ENCODE results near the gene TUBD1. TPM values are rescaled to one million over a fixed set of nuclear protein-coding genes. Genes with fewer than 3 reads are reported as not detected.
"Not testable (repeated sequence)": the region's sequence is repeated elsewhere in the genome, so short reads cannot be mapped to it uniquely, and the experiment has no call there.

Gene TUBD1
- total RNA-seq (1 to 10 TPM; 7.4 to 8.5 TPM), polyA plus RNA-seq (ENCODE audit: insufficient read length in 6 of 6) (10 to 100 TPM; 16.7 to 24.2 (median 21.7) TPM)
- long read RNA-seq, donor 1, partial matches to known transcripts: 0 of 3 reads
- long read RNA-seq, donor 1, other reads (novel, unspliced or antisense): 0 of 3 reads
- long read RNA-seq, donor 2, partial matches to known transcripts: 0 of 1 reads
- long read RNA-seq, donor 2, other reads (novel, unspliced or antisense): 0 of 1 reads
- long read RNA-seq, donor 3: 0 reads
- long read RNA-seq, donor 4, partial matches to known transcripts: 0 of 6 reads
- long read RNA-seq, donor 4, other reads (novel, unspliced or antisense): 5 of 6 reads
- long read RNA-seq, donor 5: 0 reads
- long read RNA-seq, donor 6: 0 reads
- long read RNA-seq, donor 7, partial matches to known transcripts: 0 of 2 reads
- long read RNA-seq, donor 7, other reads (novel, unspliced or antisense): 0 of 2 reads
- long read RNA-seq, donor 8, partial matches to known transcripts: 0 of 4 reads
- long read RNA-seq, donor 8, other reads (novel, unspliced or antisense): 0 of 4 reads
- long read RNA-seq, donor 9: 0 reads
- long read RNA-seq, donor 10, partial matches to known transcripts: 0 of 4 reads
- long read RNA-seq, donor 10, other reads (novel, unspliced or antisense): 2 of 4 reads
- long read RNA-seq, donor 11: 0 reads
- long read RNA-seq, donor 12, partial matches to known transcripts: 0 of 5 reads
- long read RNA-seq, donor 12, other reads (novel, unspliced or antisense): 0 of 5 reads

- Histone ChIP-seq H3K4me3 (peak within 1 kb of the TSS; percentile 89 to 98), H3K27ac (peak within 1 kb of the TSS; percentile 85 to 86), H3K9me3 (no peaks in the 10 kb centered on the region), H3K4me1 (peaks cover 15 to 50% of the 10 kb centered on the region in 2 donors), H3K36me3 (peaks cover 0 to 16% of the 10 kb centered on the region in 2 donors), H3K27me3 (no peaks in the 10 kb centered on the region)
- ATAC-seq (peak; percentile 97), DNase-seq (peak; percentile 95 to 99 (median 98))
- intact Hi-C loops (cut with DNase I): no loop called here
- no peak for TF ChIP-seq CTCF (IDR thresholded peaks at IDR 0.05)
These were observed at the start of gene TUBD1, which contains the start of gene RPS6KB1 for GRCh38 chr17:59892924-59893675. Gene TUBD1, minus strand, starts transcription at chr17:59892943. Its CDS starts 1,941 bp downstream, at chr17:59891002. Gene RPS6KB1, plus strand, starts transcription at chr17:59893121. Its CDS starts 64 bp downstream, at chr17:59893185.

DNA sequence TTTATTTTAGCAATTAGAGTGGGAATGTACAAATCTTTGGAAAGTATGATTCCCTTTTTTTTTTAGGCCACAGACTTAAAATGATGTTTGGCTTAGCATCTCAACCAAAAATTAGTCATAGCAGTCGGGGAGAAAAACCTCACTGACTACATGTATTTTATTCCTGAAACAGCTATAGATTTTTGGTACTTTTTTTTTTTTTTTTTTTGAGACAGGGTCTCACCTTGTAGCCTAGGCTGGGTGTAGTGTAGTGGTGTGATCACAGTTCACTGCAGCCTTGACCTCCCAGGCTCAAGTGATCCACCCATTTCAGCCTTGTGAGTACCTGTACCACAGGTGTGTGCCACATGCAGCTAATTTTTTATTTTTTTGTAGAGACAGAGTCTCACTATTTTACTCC, 48.4 kb upstream of the TUBD1 start:
- no peak overlapping the region for H3K27ac ChIP-seq
- no peaks in the 10 kb centered on the region for H3K4me1 ChIP-seq
- no peaks in the 10 kb centered on the region for H3K9me3 ChIP-seq
- no peaks in the 10 kb centered on the region for H3K27me3 ChIP-seq
- DNase-seq (no peak), ATAC-seq (no peak)
- intact Hi-C loops (cut with DNase I): no loop called here
- no peak overlapping the region for H3K4me3 ChIP-seq
- no peak for TF ChIP-seq CTCF (IDR thresholded peaks at IDR 0.05)
- H3K36me3 ChIP-seq: peaks cover 0 to 74% of the 10 kb centered on the region in 2 donors

GRCh38 chr17:59940697-59941096, 48.0 kb upstream of the TUBD1 start:
- H3K4me1 ChIP-seq; intact Hi-C loops (cut with DNase I); DNase-seq; H3K4me3 ChIP-seq; H3K9me3 ChIP-seq; H3K27me3 ChIP-seq; ATAC-seq; H3K27ac ChIP-seq: not testable (repeated sequence)
- H3K36me3 ChIP-seq: peaks cover 0 to 74% of the 10 kb centered on the region in 2 donors

- H3K4me3 ChIP-seq; H3K4me1 ChIP-seq; H3K27me3 ChIP-seq; ATAC-seq; intact Hi-C loops (cut with DNase I); H3K9me3 ChIP-seq; H3K27ac ChIP-seq; DNase-seq: not testable (repeated sequence)
- H3K36me3 ChIP-seq: peaks cover 0 to 97% of the 10 kb centered on the region in 2 donors
These were observed 40.6 kb upstream of the TUBD1 start for GRCh38 chr17:59933317-59933716.

GRCh38 chr17:59930768-59931167, 38.0 kb upstream of the TUBD1 start:
- intact Hi-C loops (cut with DNase I); DNase-seq; H3K4me3 ChIP-seq; H3K4me1 ChIP-seq; H3K27me3 ChIP-seq; H3K9me3 ChIP-seq; H3K27ac ChIP-seq: not testable (repeated sequence)
- ATAC-seq: peak; percentile 79
- H3K36me3 ChIP-seq: peaks cover 0 to 97% of the 10 kb centered on the region in 2 donors

DNA sequence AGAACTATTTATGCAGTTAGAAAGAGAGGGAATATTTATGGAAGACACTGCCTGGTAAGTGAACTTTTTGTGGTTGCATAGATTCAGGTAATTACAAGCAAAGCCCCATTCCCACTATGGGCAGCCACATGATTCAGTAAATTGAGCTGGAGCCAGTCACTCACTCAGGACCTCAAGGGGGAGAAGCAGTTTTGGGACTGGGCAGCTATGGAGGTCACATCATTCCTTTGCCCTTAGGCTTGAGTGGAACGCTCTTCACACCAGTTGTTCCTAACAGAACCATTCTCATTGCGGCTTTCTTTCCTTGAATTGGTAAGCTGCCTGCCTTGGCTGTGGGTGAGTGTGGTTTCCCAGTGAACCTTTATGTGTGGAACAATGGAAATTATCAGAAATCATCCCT, 37.4 kb upstream of the TUBD1 start:
- H3K36me3 ChIP-seq: peaks cover 0 to 97% of the 10 kb centered on the region in 2 donors
- ATAC-seq; DNase-seq; H3K27me3 ChIP-seq; H3K27ac ChIP-seq; H3K4me1 ChIP-seq; H3K4me3 ChIP-seq; intact Hi-C loops (cut with DNase I); H3K9me3 ChIP-seq: not testable (repeated sequence)

- ATAC-seq; intact Hi-C loops (cut with DNase I); H3K4me3 ChIP-seq; DNase-seq; H3K4me1 ChIP-seq; H3K27me3 ChIP-seq; H3K27ac ChIP-seq; H3K9me3 ChIP-seq: not testable (repeated sequence)
- H3K36me3 ChIP-seq: peaks cover 0 to 92% of the 10 kb centered on the region in 2 donors
These were observed 27.9 kb upstream of the TUBD1 start for GRCh38 chr17:59920637-59921036.

Measured in left lung (tissue), 14 donors.